DOHH2 (cell line): ENCODE results near the gene MRPS31.

Source experiments
- H3F3A ChIP-seq: fragments of 200-600 bp; sonication (generic), shearing (Covaris generic); 2 replicates; pipeline ENCODE4 v1.6.0; 2016; ENCODE audit warnings: antibody characterized with exemption, mild to moderate bottlenecking; ENCODE audit not compliant: control insufficient read depth, insufficient read depth
- H3K27ac ChIP-seq: fragments of 200-600 bp; sonication (generic); 2 replicates; pipeline ENCODE4 v1.5.1; 2014; ENCODE audit warnings: low read depth, mild to moderate bottlenecking, low read length, moderate library complexity
- H3K27me3 ChIP-seq: fragments of 200-600 bp; sonication (generic); 2 replicates; pipeline ENCODE4 v1.6.1; 2014; ENCODE audit warnings: mild to moderate bottlenecking, low read length, mixed read lengths; ENCODE audit not compliant: control insufficient read depth
- H3K36me3 ChIP-seq: fragments of 200-600 bp; sonication (generic); 2 replicates; pipeline ENCODE4 v1.6.1; 2014; ENCODE audit warnings: mild to moderate bottlenecking, low read length, moderate library complexity, mixed read lengths; ENCODE audit not compliant: control insufficient read depth
- H3K4me1 ChIP-seq: fragments of 200-600 bp; sonication (generic); 2 replicates; pipeline ENCODE4 v1.6.1; 2014; ENCODE audit warnings: mild to moderate bottlenecking, low read length, mixed read lengths; ENCODE audit not compliant: control insufficient read depth
- H3K4me2 ChIP-seq: fragments of 200-600 bp; sonication (generic); 2 replicates; pipeline ENCODE4 v1.6.0; 2014; ENCODE audit warnings: mild to moderate bottlenecking, low read length, moderate library complexity
- H3K4me3 ChIP-seq: fragments of 200-600 bp; sonication (generic); 2 replicates; pipeline ENCODE4 v1.5.1; 2014; ENCODE audit warnings: mild to moderate bottlenecking, low read length, mixed read lengths
- H3K79me2 ChIP-seq: fragments of 200-600 bp; sonication (generic); 2 replicates; pipeline ENCODE4 v1.6.1; 2014; ENCODE audit warnings: mild to moderate bottlenecking, low read length, mixed read lengths; ENCODE audit not compliant: control insufficient read depth
- H3K9me2 ChIP-seq: fragments of 200-600 bp; sonication (generic); replicated peaks from 2 replicates; pipeline ENCODE4 v1.6.1; 2014; ENCODE audit warnings: mild to moderate bottlenecking, low read length, mixed read lengths; ENCODE audit not compliant: control insufficient read depth
- H3K9me3 ChIP-seq: fragments of 200-600 bp; sonication (generic); 2 replicates; pipeline ENCODE4 v1.6.1; 2014; ENCODE audit warnings: antibody characterized with exemption, low read length, mixed read lengths; ENCODE audit not compliant: control insufficient read depth, insufficient read depth
- H4K20me1 ChIP-seq: fragments of 200-600 bp; sonication (generic); 2 replicates; pipeline ENCODE4 v1.6.0; 2014; ENCODE audit warnings: low read depth, mild to moderate bottlenecking, antibody characterized with exemption, low read length, moderate library complexity; ENCODE audit not compliant: control insufficient read depth, insufficient read depth
- CTCF ChIP-seq: fragments of 200-600 bp; sonication (generic); IDR thresholded peaks from one replicate; pipeline ENCODE4 v1.5.1; 2014; ENCODE audit warnings: antibody characterized with exemption, mild to moderate bottlenecking, low read depth, low read length; ENCODE audit not compliant: poor library complexity, severe bottlenecking
- EZH2phosphoT487 ChIP-seq: fragments of 200-600 bp; sonication (generic); IDR thresholded peaks from 2 replicates; pipeline ENCODE4 v1.6.1; 2017; ENCODE audit warnings: borderline replicate concordance, mild to moderate bottlenecking, antibody characterized with exemption, low read length, moderate library complexity, mixed read lengths

Gene MRPS31

DNA sequence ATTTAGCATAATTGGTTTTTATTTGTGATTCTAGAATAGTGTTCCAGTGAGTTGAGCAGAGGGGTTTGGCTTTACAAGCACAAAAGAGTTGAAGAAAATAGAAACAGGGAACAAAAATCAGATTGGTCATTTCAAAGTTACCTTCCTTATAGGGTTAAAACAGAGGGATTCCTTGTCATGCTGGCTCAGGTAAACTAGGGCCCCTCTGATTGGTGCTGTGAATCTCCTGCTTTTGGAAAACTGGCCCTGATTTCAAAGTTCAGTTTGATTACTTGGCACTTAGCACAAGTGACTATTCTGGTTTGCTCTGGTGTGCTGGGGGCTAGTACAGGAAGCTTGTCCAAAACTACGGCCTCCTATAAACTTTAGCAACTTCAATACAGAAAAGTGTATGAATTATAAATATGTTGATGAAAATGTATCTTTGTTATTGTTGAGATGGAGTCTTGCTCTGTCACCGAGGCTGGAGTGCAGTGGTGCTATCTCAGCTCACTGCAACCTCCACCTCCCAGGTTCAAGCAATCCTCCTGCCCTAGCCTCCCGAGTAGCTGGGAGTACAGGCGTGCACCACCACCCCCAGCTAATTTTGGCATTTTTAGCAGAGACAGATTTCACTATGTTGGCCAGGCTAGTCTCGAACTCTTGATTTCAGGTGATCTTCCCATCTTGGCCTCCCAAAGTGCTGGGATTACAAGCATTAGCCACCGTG is 1.9 kb upstream of the MRPS31 start:
- H3K9me2 ChIP-seq, result no peaks in the 10 kb centered on the region
- peaks cover 3% of the 10 kb centered on the region for H3K36me3 ChIP-seq
- H3K4me3 ChIP-seq, result no peak overlapping the region
- peaks cover 45% of the 10 kb centered on the region for H3K4me1 ChIP-seq
- no peak overlapping the region for H3K27ac ChIP-seq
- no peak for TF ChIP-seq EZH2phosphoT487
- TF ChIP-seq CTCF, result no peak
- H4K20me1 ChIP-seq, result no peaks in the 10 kb centered on the region
- H3K4me2 ChIP-seq, result no peak overlapping the region
- no peaks in the 10 kb centered on the region for H3K27me3 ChIP-seq
- H3K9me3 ChIP-seq, result no peaks in the 10 kb centered on the region
- no peaks in the 10 kb centered on the region; the same call in none of the 2 replicates for H3F3A ChIP-seq
- H3K79me2 ChIP-seq, result no peaks in the 10 kb centered on the region; the same call in 1 of the 2 replicates

- no peaks in the 10 kb centered on the region for H3K9me2 ChIP-seq
- peak overlapping the region; percentile 97 for H3K4me3 ChIP-seq
- H3K36me3 ChIP-seq, result peaks cover 20% of the 10 kb centered on the region
- H3K9me3 ChIP-seq, result no peaks in the 10 kb centered on the region
- H3F3A ChIP-seq, result no peaks in the 10 kb centered on the region; the same call in none of the 2 replicates
- peak overlapping the region; percentile 84 for H3K4me2 ChIP-seq
- TF ChIP-seq EZH2phosphoT487, result no peak
- TF ChIP-seq CTCF, result no peak
- peaks cover under 1% of the 10 kb centered on the region; the same call in 1 of the 2 replicates for H3K79me2 ChIP-seq
- peak overlapping the region; percentile 82 for H3K27ac ChIP-seq
- no peaks in the 10 kb centered on the region for H3K27me3 ChIP-seq
- peaks cover 31% of the 10 kb centered on the region for H3K4me1 ChIP-seq
- no peaks in the 10 kb centered on the region for H4K20me1 ChIP-seq
Observed at GRCh38 chr13:40770609-40770933, 419 bp downstream of the MRPS31 start.

GRCh38 chr13:40769970-40770369 is 1.0 kb downstream of the MRPS31 start:
- peak overlapping the region; percentile 82; the same call in 1 of the 2 replicates for H3K27ac ChIP-seq
- H3K27me3 ChIP-seq, result no peaks in the 10 kb centered on the region
- no peak for TF ChIP-seq EZH2phosphoT487
- TF ChIP-seq CTCF, result no peak
- H3K4me3 ChIP-seq, result peak overlapping the region; percentile 97
- H3K9me3 ChIP-seq, result no peaks in the 10 kb centered on the region
- H3K9me2 ChIP-seq, result no peaks in the 10 kb centered on the region
- H4K20me1 ChIP-seq, result no peaks in the 10 kb centered on the region
- H3K4me1 ChIP-seq, result peaks cover 35% of the 10 kb centered on the region
- peaks cover 4% of the 10 kb centered on the region for H3F3A ChIP-seq
- peaks cover 4% of the 10 kb centered on the region for H3K79me2 ChIP-seq
- H3K4me2 ChIP-seq, result peak overlapping the region; percentile 84
- H3K36me3 ChIP-seq, result peaks cover 23% of the 10 kb centered on the region
